H1 (cell line): ENCODE data around the gene ZNF835. TPM values are rescaled to one million over a fixed set of nuclear protein-coding genes. Genes with fewer than 3 reads are reported as not detected.

Experiments
- CTCF ChIA-PET: fragments of 300-600 bp; sonication (Branson Sonifier 250); formaldehyde crosslinking; loops from one replicate; lab custom pipeline; 2021; ENCODE audit not compliant: partially characterized antibody; lab: Charles Lee
- POLR2A ChIA-PET: fragments of 300-600 bp; sonication (Branson Sonifier 250); formaldehyde crosslinking; loops from one replicate; lab custom pipeline; 2021; ENCODE audit warnings: inconsistent platforms; ENCODE audit not compliant: partially characterized antibody; lab: Charles Lee
- DNase-seq, 2 experiments: peaks; one replicate each; pipeline versions ENCODE4 v3.0.0 to v3.0.0-alpha.2; 2010 to 2022; ENCODE audit warnings: low spot score in 2 of 2, low read depth in 1 of 2, mixed read lengths in 1 of 2
- FAIRE-seq: peaks from 2 replicates; lab custom pipeline; 2011; peaks lifted over from hg19 to GRCh38; lab: Jason Lieb, UNC
- H2AFZ ChIP-seq: 2 replicates; pipeline ENCODE4 v1.8.1; 2012; ENCODE audit warnings: low read length, inconsistent platforms
- H2AK5ac ChIP-seq: 2 replicates; pipeline ENCODE4 v1.6.1; 2013; ENCODE audit warnings: low read depth, low read length
- H2BK120ac ChIP-seq: replicated peaks from 2 replicates; pipeline ENCODE3; 2013; ENCODE audit warnings: low read depth, low read length, inconsistent platforms
- H2BK12ac ChIP-seq: 2 replicates; pipeline ENCODE4 v1.6.1; 2013; ENCODE audit warnings: low read depth, low read length
- H2BK15ac ChIP-seq: 2 replicates; pipeline ENCODE4 v1.6.1; 2013; ENCODE audit warnings: low read length
- H2BK20ac ChIP-seq: 2 replicates; pipeline ENCODE4 v1.6.1; 2013; ENCODE audit warnings: low read length
- H2BK5ac ChIP-seq: 2 replicates; pipeline ENCODE4 v1.6.1; 2013; ENCODE audit warnings: low read depth, low read length
- H3K14ac ChIP-seq: 2 replicates; pipeline ENCODE4 v1.6.1; 2013; ENCODE audit warnings: inconsistent platforms; ENCODE audit not compliant: insufficient read length
- H3K18ac ChIP-seq: 2 replicates; pipeline ENCODE4 v1.6.1; 2013; ENCODE audit warnings: low read length; ENCODE audit errors: extremely low read depth
- H3K23ac ChIP-seq: 2 replicates; pipeline ENCODE4 v1.6.1; 2013; ENCODE audit warnings: inconsistent platforms; ENCODE audit not compliant: insufficient read length
- H3K23me2 ChIP-seq: 2 replicates; pipeline ENCODE4 v1.6.1; 2013; ENCODE audit warnings: low read depth, low read length
- H3K27ac ChIP-seq: 2 replicates; pipeline ENCODE4 v1.6.1; 2011; ENCODE audit warnings: low read depth, low read length, inconsistent platforms
- H3K27me3 ChIP-seq, 4 experiments: replicated peaks in 1 of 4; 1 replicate in 1 of 4; 2 replicates in 3 of 4; pipeline versions ENCODE4 v1.6.1 to v1.8.1; 2011 to 2013; ENCODE audit warnings: low read length in 3 of 4, mild to moderate bottlenecking in 3 of 4, inconsistent platforms in 2 of 4, mixed read lengths in 2 of 4, moderate library complexity in 1 of 4; ENCODE audit not compliant: control insufficient read depth in 3 of 4, insufficient read depth in 3 of 4; ENCODE audit errors: extremely low read depth in 1 of 4
- H3K36me3 ChIP-seq, 4 experiments: 2 replicates each; pipeline versions ENCODE4 v1.6.1 to v1.8.1; 2011 to 2013; ENCODE audit warnings: mild to moderate bottlenecking in 4 of 4, low read length in 3 of 4, moderate library complexity in 2 of 4, control low read depth in 1 of 4, inconsistent platforms in 1 of 4; ENCODE audit not compliant: insufficient read depth in 4 of 4, control insufficient read depth in 2 of 4
- H3K4ac ChIP-seq: replicated peaks from 2 replicates; pipeline ENCODE3; 2013; ENCODE audit warnings: low read length, low read depth, mixed read lengths, inconsistent platforms; ENCODE audit not compliant: insufficient read length
- H3K4me1 ChIP-seq, 4 experiments: replicated peaks in 1 of 4; 1 replicate in 1 of 4; 2 replicates in 3 of 4; pipeline versions ENCODE4 v1.6.1 to v1.8.1; 2011 to 2013; ENCODE audit warnings: low read length in 3 of 4, inconsistent platforms in 2 of 4, mixed read lengths in 1 of 4; ENCODE audit not compliant: insufficient read depth in 4 of 4, control insufficient read depth in 3 of 4
- H3K4me2 ChIP-seq, 2 experiments: 2 replicates each; pipeline versions ENCODE4 v1.6.1 to v1.8.1; 2011 to 2013; ENCODE audit warnings: low read depth in 2 of 2, low read length in 2 of 2, control low read depth in 1 of 2, inconsistent platforms in 1 of 2, mild to moderate bottlenecking in 1 of 2; ENCODE audit not compliant: insufficient read depth in 1 of 2
- H3K4me3 ChIP-seq, 4 experiments: fragments of 200-600, 300-600 bp in 1 of 4; sonication (generic), shearing (Covaris generic), sonication (Bioruptor Twin) in 1 of 4; 2 replicates each; pipeline versions ENCODE4 v1.5.1 to v1.8.1; 2011 to 2016; ENCODE audit warnings: low read length in 4 of 4, low read depth in 3 of 4, control low read depth in 2 of 4, inconsistent platforms in 2 of 4, mild to moderate bottlenecking in 2 of 4, mixed read lengths in 1 of 4, moderate library complexity in 1 of 4; ENCODE audit not compliant: insufficient read depth in 2 of 4; ENCODE audit errors: extremely low read depth in 1 of 4
- H3K56ac ChIP-seq: replicated peaks from 2 replicates; pipeline ENCODE3; 2013; ENCODE audit warnings: low read depth, mild to moderate bottlenecking, mixed read lengths, low read length, inconsistent platforms; ENCODE audit not compliant: insufficient read length
- H3K79me1 ChIP-seq: 2 replicates; pipeline ENCODE4 v1.6.1; 2013; ENCODE audit warnings: low read depth, low read length, control low read depth
- H3K79me2 ChIP-seq, 2 experiments: 2 replicates each; pipeline versions ENCODE4 v1.6.1 to v1.8.1; 2012 to 2013; ENCODE audit warnings: low read length in 2 of 2, mild to moderate bottlenecking in 2 of 2, inconsistent platforms in 1 of 2; ENCODE audit not compliant: insufficient read depth in 2 of 2, control insufficient read depth in 1 of 2
- H3K9ac ChIP-seq, 4 experiments: replicated peaks in 1 of 4; 1 replicate in 1 of 4; 2 replicates in 3 of 4; pipeline versions ENCODE4 v1.6.1 to v1.8.1; 2011 to 2013; ENCODE audit warnings: low read depth in 3 of 4, low read length in 3 of 4, control low read depth in 2 of 4, mild to moderate bottlenecking in 2 of 4, moderate library complexity in 2 of 4, inconsistent platforms in 1 of 4; ENCODE audit errors: extremely low read depth in 1 of 4
- H3K9me3 ChIP-seq, 2 experiments: 2 replicates each; pipeline versions ENCODE4 v1.6.1 to v1.8.1; 2012 to 2013; ENCODE audit warnings: mild to moderate bottlenecking in 2 of 2, moderate library complexity in 2 of 2, control low read depth in 1 of 2, inconsistent platforms in 1 of 2, low read depth in 1 of 2, low read length in 1 of 2, mixed read lengths in 1 of 2; ENCODE audit not compliant: insufficient read depth in 2 of 2
- H4K20me1 ChIP-seq, 2 experiments: replicated peaks in 1 of 2; 2 replicates each; pipeline versions ENCODE3 to v1.8.1; 2011 to 2013; ENCODE audit warnings: inconsistent platforms in 2 of 2, low read length in 2 of 2, mild to moderate bottlenecking in 1 of 2; ENCODE audit not compliant: insufficient read depth in 2 of 2, control insufficient read depth in 1 of 2
- H4K5ac ChIP-seq: 2 replicates; pipeline ENCODE4 v1.6.1; 2013; ENCODE audit warnings: low read length, low read depth, mixed read lengths, inconsistent platforms; ENCODE audit not compliant: insufficient read length
- H4K8ac ChIP-seq: 2 replicates; pipeline ENCODE4 v1.8.0; 2013; ENCODE audit warnings: mild to moderate bottlenecking, moderate library complexity, low read length, inconsistent platforms; ENCODE audit not compliant: insufficient read depth; ENCODE audit errors: extremely low read depth
- H4K91ac ChIP-seq: replicated peaks from 2 replicates; pipeline ENCODE3; 2013; ENCODE audit warnings: low read length, mixed read lengths, inconsistent platforms; ENCODE audit not compliant: insufficient read length
- CHD7 ChIP-seq: fragments of 300-600 bp; sonication (generic); IDR thresholded peaks from 2 replicates; pipeline ENCODE4 v1.7.1; 2012; ENCODE audit warnings: low read length, moderate library complexity, mild to moderate bottlenecking, inconsistent platforms; ENCODE audit not compliant: insufficient replicate concordance
- WGBS, 2 experiments: shearing (Covaris generic) in 1 of 2; methylation state at CpG; one replicate each; pipeline versions ENCODE4 v1.1.6 to v1.1.7; 2013 to 2015; ENCODE audit warnings: low lambda C conversion rate in 2 of 2, mixed read lengths in 2 of 2, inconsistent platforms in 1 of 2, low coverage in 1 of 2, missing lambda C conversion rate in 1 of 2; ENCODE audit not compliant: insufficient replicate concordance in 2 of 2, insufficient coverage in 1 of 2, insufficient read length in 1 of 2; ENCODE audit errors: extremely low coverage in 1 of 2, missing lambda C conversion rate in 1 of 2; 5-methylcytosine and 5-hydroxymethylcytosine counted together
- polyA plus RNA-seq, 7 experiments: library from polyadenylated mRNA; depleted of rRNA in 3 of 7; stranded (reverse) in 5 of 7; unstranded in 2 of 7; fragments of >200 nt in 5 of 7; fragments of 200-250 nt in 2 of 7; gene quantifications; 1 replicate in 5 of 7; 2 replicates in 1 of 7; 4 replicates in 1 of 7; pipeline versions ENCODE4 v1.2.1 to v1.2.3, GENCODE V29; 2011 to 2013; ENCODE audit warnings: missing spikeins in 2 of 7, mixed read lengths in 2 of 7
- total RNA-seq: library from RNA; stranded (reverse); fragmentation: NEBNext Ultra II Directional; extraction: Animal tissue kit (Norgen Biotek cat#: 25700); gene quantifications from 2 replicates; pipeline ENCODE4 v1.2.1, GENCODE V29; 2021

The ZNF835 gene
- total and polyA plus RNA-seq, 2 of the 8 experiments (the other 6 are each of a cell fraction or from before 2014, with no cell fraction given), result 0.02 to 1.8 TPM

- no peaks in the 10 kb centered on the region for H3K23me2 ChIP-seq
- H3K4ac ChIP-seq, result no peak overlapping the region
- no peak overlapping the region for H2BK15ac ChIP-seq
- no peak overlapping the region for H4K91ac ChIP-seq
- H3K27ac ChIP-seq, result no peak overlapping the region
- peaks cover 66 to 80% of the 10 kb centered on the region in 2 experiments for H3K9me3 ChIP-seq
- WGBS, 2 experiments, result 90% methylated on average over 10 of the region's 10 CpGs; no CpG with 5 or more reads in 1 of the 2 experiments
- ChIA-PET POLR2A (no interaction called here), CTCF (no interaction called here)
- H3K4me3 ChIP-seq, result no peak overlapping the region
- no peaks in the 10 kb centered on the region for H3K27me3 ChIP-seq
- no peak overlapping the region for H4K5ac ChIP-seq
- no peaks in the 10 kb centered on the region for H3K79me2 ChIP-seq
- no peaks in the 10 kb centered on the region for H3K79me1 ChIP-seq
- no peak overlapping the region for H2AFZ ChIP-seq
- H3K4me2 ChIP-seq, result no peak overlapping the region
- no peak overlapping the region for H3K9ac ChIP-seq
- no peak overlapping the region for H3K23ac ChIP-seq
- no peak for DNase-seq
- no peaks in the 10 kb centered on the region for H4K20me1 ChIP-seq
- no peak overlapping the region for H3K18ac ChIP-seq
- no peaks in the 10 kb centered on the region for H3K36me3 ChIP-seq
- H4K8ac ChIP-seq, result no peak overlapping the region
- no peak overlapping the region for H3K56ac ChIP-seq
- FAIRE-seq, result no peak
- H2BK20ac ChIP-seq, result no peak overlapping the region
- H2BK12ac ChIP-seq, result no peak overlapping the region
- no peaks in the 10 kb centered on the region for H3K4me1 ChIP-seq
- no peak overlapping the region for H3K14ac ChIP-seq
- no peak overlapping the region for H2BK120ac ChIP-seq
- H2AK5ac ChIP-seq, result no peak overlapping the region
- H2BK5ac ChIP-seq, result no peak overlapping the region
- TF ChIP-seq CHD7, result no peak
These were observed 19.1 kb upstream of the ZNF835 start for GRCh38 chr19:56690670-56691069.
